ENCODE data around the gene ANKRD18A.
"Not testable (repeated sequence)": the region's sequence is repeated elsewhere in the genome, so short reads cannot be mapped to it uniquely, and the experiment has no call there.

- not testable (repeated sequence) for TF ChIP-seq ZNF239 (tag by site-specific recombination; IDR thresholded peaks at IDR 0.05); CTCF (tag by site-specific recombination; IDR thresholded peaks at IDR 0.05); ZNF37A (tag by site-specific recombination; IDR thresholded peaks at IDR 0.05); ZNF140 (tag by site-specific recombination; IDR thresholded peaks at IDR 0.05); KLF16 (tag by site-specific recombination; IDR thresholded peaks at IDR 0.05); ATF2 (tag by site-specific recombination; IDR thresholded peaks at IDR 0.05; ENCODE audit: low read depth); ZNF704 (tag by site-specific recombination; IDR thresholded peaks at IDR 0.05); ZNF654 (tag by site-specific recombination; IDR thresholded peaks at IDR 0.05; ENCODE audit: low read depth); INSM2 (tag by site-specific recombination; IDR thresholded peaks at IDR 0.05); ZNF23 (tag by site-specific recombination; IDR thresholded peaks at IDR 0.05; ENCODE audit: borderline replicate concordance); ZNF121 (tag by site-specific recombination; IDR thresholded peaks at IDR 0.05)
- TF ChIP-seq, protein P1, sequence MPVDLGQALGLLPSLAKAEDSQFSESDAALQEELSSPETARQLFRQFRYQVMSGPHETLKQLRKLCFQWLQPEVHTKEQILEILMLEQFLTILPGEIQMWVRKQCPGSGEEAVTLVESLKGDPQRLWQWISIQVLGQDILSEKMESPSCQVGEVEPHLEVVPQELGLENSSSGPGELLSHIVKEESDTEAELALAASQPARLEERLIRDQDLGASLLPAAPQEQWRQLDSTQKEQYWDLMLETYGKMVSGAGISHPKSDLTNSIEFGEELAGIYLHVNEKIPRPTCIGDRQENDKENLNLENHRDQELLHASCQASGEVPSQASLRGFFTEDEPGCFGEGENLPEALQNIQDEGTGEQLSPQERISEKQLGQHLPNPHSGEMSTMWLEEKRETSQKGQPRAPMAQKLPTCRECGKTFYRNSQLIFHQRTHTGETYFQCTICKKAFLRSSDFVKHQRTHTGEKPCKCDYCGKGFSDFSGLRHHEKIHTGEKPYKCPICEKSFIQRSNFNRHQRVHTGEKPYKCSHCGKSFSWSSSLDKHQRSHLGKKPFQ (tag by site-specific recombination; IDR thresholded peaks at IDR 0.05): not testable (repeated sequence)
- TF ChIP-seq, protein P2, sequence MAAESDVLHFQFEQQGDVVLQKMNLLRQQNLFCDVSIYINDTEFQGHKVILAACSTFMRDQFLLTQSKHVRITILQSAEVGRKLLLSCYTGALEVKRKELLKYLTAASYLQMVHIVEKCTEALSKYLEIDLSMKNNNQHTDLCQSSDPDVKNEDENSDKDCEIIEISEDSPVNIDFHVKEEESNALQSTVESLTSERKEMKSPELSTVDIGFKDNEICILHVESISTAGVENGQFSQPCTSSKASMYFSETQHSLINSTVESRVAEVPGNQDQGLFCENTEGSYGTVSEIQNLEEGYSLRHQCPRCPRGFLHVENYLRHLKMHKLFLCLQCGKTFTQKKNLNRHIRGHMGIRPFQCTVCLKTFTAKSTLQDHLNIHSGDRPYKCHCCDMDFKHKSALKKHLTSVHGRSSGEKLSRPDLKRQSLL (tag by site-specific recombination; IDR thresholded peaks at IDR 0.05): not testable (repeated sequence)
These were observed 22.2 kb downstream of the ANKRD18A start for GRCh38 chr9:38598029-38598745.

Data from HEK293 (cell line).